Mammary epithelial cell (primary cell): ENCODE data around the gene TH.

Source experiments
- CTCF ChIP-seq, 2 donors: IDR thresholded peaks in 1 of 2; conservative IDR thresholded peaks in 1 of 2; 2 replicates each; pipeline ENCODE4 v1.5.1; 2011 to 2012; ENCODE audit warnings: inconsistent platforms in 2 of 2, low read length in 2 of 2, mild to moderate bottlenecking in 2 of 2, control low read depth in 1 of 2, low read depth in 1 of 2; ENCODE audit not compliant: insufficient read depth in 1 of 2; ENCODE audit errors: extremely low read depth in 1 of 2
- EZH2 ChIP-seq: IDR thresholded peaks from 2 replicates; pipeline ENCODE4 v1.6.1; 2012; ENCODE audit warnings: low read length, inconsistent platforms, borderline replicate concordance

DNA sequence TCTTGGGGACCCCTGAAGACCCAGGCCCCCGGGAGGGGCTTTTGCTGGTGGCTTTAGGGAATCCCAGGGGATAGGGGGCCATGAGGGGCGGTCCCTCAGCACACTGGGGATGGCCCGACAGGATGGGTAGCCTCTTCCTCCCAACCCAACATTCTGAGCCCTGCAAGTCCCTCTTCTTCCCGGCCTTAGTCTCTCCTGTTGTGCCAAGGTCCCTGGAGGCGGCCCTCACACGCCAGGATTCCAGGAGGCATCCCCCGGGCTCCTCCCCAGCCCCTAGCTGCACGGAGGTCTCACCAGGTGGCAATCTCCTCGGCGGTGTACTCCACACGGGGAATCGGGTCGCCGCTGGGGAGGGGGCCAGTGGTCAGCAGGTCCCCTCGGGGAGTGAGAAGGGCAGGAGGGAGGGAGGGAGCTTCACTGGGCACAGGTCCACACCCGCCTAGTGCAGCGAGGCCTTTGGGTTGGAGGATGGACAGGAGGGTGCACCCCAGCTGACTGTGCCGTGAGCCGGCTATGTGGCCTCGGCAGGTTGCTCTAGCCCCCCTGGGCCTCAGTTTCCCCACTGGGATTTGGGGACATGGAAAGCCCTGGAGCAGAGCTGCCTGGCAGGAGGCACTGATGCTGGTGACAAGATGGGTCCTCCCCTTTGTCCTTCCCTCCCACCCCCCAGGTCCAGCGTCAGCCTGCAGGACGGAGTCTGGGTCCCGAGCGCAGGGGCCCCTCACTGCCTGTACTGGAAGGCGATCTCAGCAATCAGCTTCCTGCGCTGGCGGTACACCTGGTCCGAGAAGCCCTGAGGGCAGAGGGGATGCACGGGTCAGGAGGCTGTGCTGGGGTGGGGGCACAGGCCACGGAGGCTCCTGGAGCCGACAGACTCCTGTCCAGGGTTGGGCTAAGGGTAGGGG lies 4.2 kb downstream of the TH start:
- TF ChIP-seq CTCF (conservative IDR thresholded peaks at IDR 0.05 in 1 of 2, IDR thresholded peaks at IDR 0.05 in 1 of 2; ENCODE audit: extremely low read depth in 1 of 2, insufficient read depth in 1 of 2, low read depth in 1 of 2, low read length in 2 of 2), result no peak
- no peak for TF ChIP-seq EZH2
